Hindlimb muscle (tissue), 1 donor: ENCODE measurements around the gene ZNF668. TPM values are rescaled to one million over a fixed set of nuclear protein-coding genes. Genes with fewer than 3 reads are reported as not detected.

Experiments used
- polyA plus RNA-seq: library from polyadenylated mRNA; unstranded; fragments of 120-200 nt; gene quantifications from one replicate; pipeline ENCODE4 v1.2.1, GENCODE V29; 2013; ENCODE audit not compliant: insufficient read length

Gene ZNF668
- polyA plus RNA-seq, 1 donor, result 11.2 TPM

Other genes starting within 250 kb of the ZNF668 start
- gene BCL7C, start 180.2 kb downstream of the ZNF668 start, polyA plus RNA-seq, result 32.7 TPM
- gene CTF1, start 177.6 kb downstream of the ZNF668 start, polyA plus RNA-seq, result 13.5 TPM
- 10.3 TPM for gene FBXL19, start 150.7 kb downstream of the ZNF668 start, polyA plus RNA-seq
- gene ORAI3, start 125.2 kb downstream of the ZNF668 start, polyA plus RNA-seq, result 9.8 TPM
- 15.1 TPM for gene SETD1A, start 116.5 kb downstream of the ZNF668 start, polyA plus RNA-seq
- 12.6 TPM for gene HSD3B7, start 89.0 kb downstream of the ZNF668 start, polyA plus RNA-seq
- gene STX1B, start 63.6 kb downstream of the ZNF668 start, polyA plus RNA-seq, result 1.2 TPM
- gene STX4, start 40.7 kb downstream of the ZNF668 start, polyA plus RNA-seq, result 48.7 TPM
- 12.6 TPM for gene ZNF646, start 182 bp upstream of the ZNF668 start, polyA plus RNA-seq
- 5.8 TPM for gene PRSS53, start 14.7 kb upstream of the ZNF668 start, polyA plus RNA-seq
- 59.1 TPM for gene VKORC1, start 20.6 kb upstream of the ZNF668 start, polyA plus RNA-seq
- gene BCKDK, start 34.1 kb upstream of the ZNF668 start, polyA plus RNA-seq, result 33.9 TPM
- gene KAT8, start 43.4 kb upstream of the ZNF668 start, polyA plus RNA-seq, result 57.4 TPM
- 0.48 TPM for gene PRSS8, start 61.5 kb upstream of the ZNF668 start, polyA plus RNA-seq
- 2.0 TPM for gene PRSS36, start 75.8 kb upstream of the ZNF668 start, polyA plus RNA-seq
- gene FUS, start 105.9 kb upstream of the ZNF668 start, polyA plus RNA-seq, result 398 TPM
- gene PYCARD, start 128.5 kb upstream of the ZNF668 start, polyA plus RNA-seq, result 9.1 TPM
- 98.3 TPM for gene TRIM72, start 139.9 kb upstream of the ZNF668 start, polyA plus RNA-seq
- 2.3 TPM for gene PYDC1, start 142.9 kb upstream of the ZNF668 start, polyA plus RNA-seq
- gene ITGAM, start 185.7 kb upstream of the ZNF668 start, polyA plus RNA-seq, result 4.7 TPM